Endothelial cell of umbilical vein (primary cell): ENCODE data around the gene SSR1. TPM values are rescaled to one million over a fixed set of nuclear protein-coding genes. Genes with fewer than 3 reads are reported as not detected.

Source experiments
- BruUV-seq: library from RNA; stranded (reverse); fragments of 400-500 nt; replicated peaks from 2 replicates; lab custom pipeline; 2021; lab: Mats Ljungman, UMichigan
- CTCF ChIA-PET: fragments of 300-600, 350-600 bp; sonication (Branson Sonifier 250); formaldehyde crosslinking; loops from one replicate; lab custom pipeline; 2021; ENCODE audit warnings: antibody characterized with exemption, inconsistent platforms; lab: Charles Lee
- POLR2A ChIA-PET: fragments of 300-600, 350-600 bp; sonication (Branson Sonifier 250); formaldehyde crosslinking; loops from one replicate; lab custom pipeline; 2021; ENCODE audit warnings: antibody characterized with exemption, inconsistent platforms; lab: Charles Lee
- DNase-seq: peaks from one replicate; pipeline ENCODE4 v3.0.0-alpha.2; 2011; ENCODE audit warnings: low read depth, low spot score
- FAIRE-seq: peaks from 2 replicates; lab custom pipeline; 2011; peaks lifted over from hg19 to GRCh38; lab: Jason Lieb, UNC
- H2AFZ ChIP-seq: 2 replicates; pipeline ENCODE4 v1.6.0; 2012; ENCODE audit warnings: low read depth, low read length, control low read depth, inconsistent platforms
- H3K27ac ChIP-seq: 2 replicates; pipeline ENCODE4 v1.5.1; 2011; ENCODE audit warnings: low read depth, mild to moderate bottlenecking, control low read depth, low read length, moderate library complexity; ENCODE audit not compliant: insufficient read depth
- H3K27me3 ChIP-seq, 2 experiments: 2 replicates each; pipeline versions ENCODE4 v1.6.0 to v1.6.1; 2011; ENCODE audit warnings: low read length in 2 of 2, mixed read lengths in 1 of 2; ENCODE audit not compliant: control insufficient read depth in 2 of 2, insufficient read depth in 2 of 2
- H3K36me3 ChIP-seq, 2 experiments: 2 replicates in 1 of 2; 3 replicates in 1 of 2; pipeline ENCODE4 v1.5.1; 2011; ENCODE audit warnings: low read length in 2 of 2, mild to moderate bottlenecking in 1 of 2, moderate library complexity in 1 of 2; ENCODE audit not compliant: control insufficient read depth in 2 of 2, insufficient read depth in 2 of 2; ENCODE audit errors: extremely low read depth in 1 of 2
- H3K4me1 ChIP-seq: 3 replicates; pipeline ENCODE4 v1.5.1; 2011; ENCODE audit warnings: mild to moderate bottlenecking, low read length; ENCODE audit not compliant: control insufficient read depth, insufficient read depth; ENCODE audit errors: extremely low read depth
- H3K4me2 ChIP-seq: 2 replicates; pipeline ENCODE4 v1.6.1; 2011; ENCODE audit warnings: low read length, control low read depth, mixed read lengths; ENCODE audit not compliant: insufficient read depth
- H3K4me3 ChIP-seq, 3 experiments: fragments of 200-600 bp in 1 of 3; sonication (generic), shearing (Covaris generic) in 1 of 3; replicated peaks in 1 of 3; 2 replicates each; pipeline ENCODE4 v1.5.1; 2011 to 2016; ENCODE audit warnings: control low read depth in 3 of 3, low read length in 3 of 3, mild to moderate bottlenecking in 2 of 3, inconsistent platforms in 1 of 3, low read depth in 1 of 3, moderate library complexity in 1 of 3; ENCODE audit not compliant: insufficient read depth in 1 of 3
- H3K79me2 ChIP-seq: 2 replicates; pipeline ENCODE4 v1.6.0; 2012; ENCODE audit warnings: low read length, inconsistent platforms; ENCODE audit not compliant: control insufficient read depth, insufficient read depth
- H3K9ac ChIP-seq: replicated peaks from 2 replicates; pipeline ENCODE3; 2011; ENCODE audit warnings: low read length, control low read depth; ENCODE audit not compliant: insufficient read depth; ENCODE audit errors: extremely low read depth
- H3K9me1 ChIP-seq: replicated peaks from 3 replicates; pipeline ENCODE4 v1.6.0; 2011; ENCODE audit warnings: mild to moderate bottlenecking, low read length; ENCODE audit not compliant: control insufficient read depth, insufficient read depth; ENCODE audit errors: extremely low read depth
- H3K9me3 ChIP-seq: replicated peaks from 2 replicates; pipeline ENCODE4 v1.5.1; 2012; ENCODE audit warnings: low read length, inconsistent platforms; ENCODE audit not compliant: control insufficient read depth, insufficient read depth
- H4K20me1 ChIP-seq: replicated peaks from 2 replicates; pipeline ENCODE3; 2011; ENCODE audit warnings: mild to moderate bottlenecking, low read length; ENCODE audit not compliant: control insufficient read depth, insufficient read depth; ENCODE audit errors: extremely low read depth
- CTCF ChIP-seq, 2 donors: IDR thresholded peaks; 1 replicate in 1 of 2; 2 replicates in 1 of 2; pipeline ENCODE4 v1.5.1; 2011; ENCODE audit warnings: low read length in 2 of 2, mild to moderate bottlenecking in 2 of 2, moderate library complexity in 2 of 2, control low read depth in 1 of 2, inconsistent platforms in 1 of 2, low read depth in 1 of 2; ENCODE audit not compliant: insufficient read depth in 1 of 2; ENCODE audit errors: extremely low read depth in 1 of 2
- EZH2 ChIP-seq: IDR thresholded peaks from 2 replicates; pipeline ENCODE4 v1.6.1; 2012; ENCODE audit warnings: borderline replicate concordance, low read depth, mild to moderate bottlenecking, moderate library complexity, low read length, inconsistent platforms; ENCODE audit not compliant: severe bottlenecking
- FOS ChIP-seq: IDR thresholded peaks from 2 replicates; pipeline ENCODE4 v1.6.1; 2011; ENCODE audit warnings: mild to moderate bottlenecking, low read length, moderate library complexity, borderline replicate concordance; ENCODE audit not compliant: insufficient read depth
- GATA2 ChIP-seq: IDR thresholded peaks from 2 replicates; pipeline ENCODE4 v1.7.0; 2011; ENCODE audit warnings: low read depth, mild to moderate bottlenecking, moderate library complexity, mixed read lengths, low read length; ENCODE audit not compliant: insufficient read length, insufficient read depth
- JUN ChIP-seq: IDR thresholded peaks from 2 replicates; pipeline ENCODE4 v1.6.1; 2011; ENCODE audit warnings: borderline replicate concordance, low read depth; ENCODE audit not compliant: insufficient read length, insufficient read depth
- MAX ChIP-seq: IDR thresholded peaks from 2 replicates; pipeline ENCODE4 v1.6.1; 2011; ENCODE audit not compliant: insufficient read depth, insufficient read length
- MYC ChIP-seq: IDR thresholded peaks from one replicate; pipeline ENCODE4 v1.6.1; 2011; ENCODE audit warnings: mild to moderate bottlenecking, low read depth, low read length
- POLR2A ChIP-seq: IDR thresholded peaks from 2 replicates; pipeline ENCODE4 v1.6.1; 2012; ENCODE audit warnings: low read depth, mild to moderate bottlenecking, control low read depth, low read length
- POLR2AphosphoS5 ChIP-seq: IDR thresholded peaks from 2 replicates; pipeline ENCODE4 v1.6.1; 2012; ENCODE audit warnings: low read depth, mild to moderate bottlenecking, control low read depth, low read length, moderate library complexity; ENCODE audit not compliant: insufficient read depth
- dilution Hi-C: fragments of 300-500 bp; cut with MboI; formaldehyde crosslinking; loops from one replicate; pipeline ENCODE4 v1.15.0; 2019; ENCODE audit warnings: low sequenced_read_pairs; ENCODE audit not compliant: extremely low pct_ligation_motif_present
- intact Hi-C: fragments of 100-400 bp; cut with micrococcal nuclease; formaldehyde crosslinking; loops from one replicate; pipeline ENCODE4 v1.10.0; 2022
- polyA plus RNA-seq, 4 experiments: library from polyadenylated mRNA; depleted of rRNA in 3 of 4; stranded (reverse) in 3 of 4; unstranded in 1 of 4; fragments of >200 nt; gene quantifications; 2 replicates each; pipeline versions ENCODE4 v1.2.1 to v1.2.3, GENCODE V29; 2011 to 2012; ENCODE audit warnings: missing spikeins in 1 of 4
- total RNA-seq: library from RNA; stranded (reverse); gene quantifications from 2 replicates; pipeline ENCODE4 v1.2.3, GENCODE V29; 2021

Gene SSR1
- total and polyA plus RNA-seq, 2 donors (not counting 3 experiments of a cell fraction or from before 2014, with no cell fraction given), result 70.7 to 187 TPM

GRCh38 chr6:7264686-7265384, 48.2 kb downstream of the SSR1 start:
- Histone ChIP-seq H3K4me1 (peaks cover 10% of the 10 kb centered on the region), H3K4me2 (no peak overlapping the region), H3K36me3 (no peaks in the 10 kb centered on the region), H3K4me3 (no peak overlapping the region), H3K9ac (no peak overlapping the region), H3K79me2 (no peaks in the 10 kb centered on the region), H3K27me3 (peaks cover 0 to 3% of the 10 kb centered on the region in 2 experiments), H2AFZ (no peak overlapping the region), H3K9me3 (no peaks in the 10 kb centered on the region), H3K27ac (no peak overlapping the region), H4K20me1 (no peaks in the 10 kb centered on the region), H3K9me1 (no peaks in the 10 kb centered on the region)
- POLR2A ChIA-PET, result no interaction called here
- dilution Hi-C loops, result no loop called here
- no peak for DNase-seq
- no TSS peak for BruUV-seq
- no peak for TF ChIP-seq EZH2
- no peak for TF ChIP-seq MAX
- TF ChIP-seq MYC, result no peak
- no peak for TF ChIP-seq JUN
- TF ChIP-seq GATA2, result no peak
- no peak for TF ChIP-seq POLR2A
- TF ChIP-seq FOS, result no peak
- TF ChIP-seq CTCF (IDR thresholded peaks at IDR 0.05; ENCODE audit: extremely low read depth in 1 of 2, insufficient read depth in 1 of 2, low read depth in 1 of 2, low read length in 2 of 2), result no peak
- no peak for TF ChIP-seq POLR2AphosphoS5
- CTCF ChIA-PET, result interaction anchor here (1.0 to 1.7 kb wide), 3 partner anchors 11 to 588 kb away, joined by 3 to 14 read pairs (median 3); no protein-coding TSS in a partner anchor
- intact Hi-C loops, result no loop called here
- FAIRE-seq, result no peak
